GM12872 (cell line): ENCODE results near the gene CAPZA2.

Source experiments
- TF ChIP-seq, protein P1 (sequence below): IDR thresholded peaks from 3 replicates; pipeline ENCODE4 v1.5.1; 2011; ENCODE audit warnings: low read depth, mild to moderate bottlenecking, low read length, moderate library complexity; ENCODE audit not compliant: insufficient read depth

The CAPZA2 gene

DNA sequence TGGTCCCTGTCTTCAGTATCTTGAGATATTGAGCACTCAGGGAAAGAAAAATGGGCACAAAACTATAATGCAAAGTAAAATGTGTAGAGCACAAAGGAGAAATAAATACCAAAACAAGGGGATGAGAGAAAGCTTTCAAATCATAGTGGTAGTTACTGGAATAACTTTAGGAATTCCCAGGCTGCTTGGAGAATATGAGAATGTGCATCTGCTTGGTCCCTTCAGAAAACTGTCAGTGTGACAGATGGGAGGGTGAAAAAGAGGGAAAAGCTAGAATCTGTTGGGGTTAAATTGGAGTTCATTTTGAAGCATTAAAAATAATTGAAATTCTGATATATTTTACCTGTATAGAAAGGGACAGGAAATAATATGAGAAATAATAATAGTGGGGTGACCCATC is 106.2 kb downstream of the CAPZA2 start:
- TF ChIP-seq, protein P1, sequence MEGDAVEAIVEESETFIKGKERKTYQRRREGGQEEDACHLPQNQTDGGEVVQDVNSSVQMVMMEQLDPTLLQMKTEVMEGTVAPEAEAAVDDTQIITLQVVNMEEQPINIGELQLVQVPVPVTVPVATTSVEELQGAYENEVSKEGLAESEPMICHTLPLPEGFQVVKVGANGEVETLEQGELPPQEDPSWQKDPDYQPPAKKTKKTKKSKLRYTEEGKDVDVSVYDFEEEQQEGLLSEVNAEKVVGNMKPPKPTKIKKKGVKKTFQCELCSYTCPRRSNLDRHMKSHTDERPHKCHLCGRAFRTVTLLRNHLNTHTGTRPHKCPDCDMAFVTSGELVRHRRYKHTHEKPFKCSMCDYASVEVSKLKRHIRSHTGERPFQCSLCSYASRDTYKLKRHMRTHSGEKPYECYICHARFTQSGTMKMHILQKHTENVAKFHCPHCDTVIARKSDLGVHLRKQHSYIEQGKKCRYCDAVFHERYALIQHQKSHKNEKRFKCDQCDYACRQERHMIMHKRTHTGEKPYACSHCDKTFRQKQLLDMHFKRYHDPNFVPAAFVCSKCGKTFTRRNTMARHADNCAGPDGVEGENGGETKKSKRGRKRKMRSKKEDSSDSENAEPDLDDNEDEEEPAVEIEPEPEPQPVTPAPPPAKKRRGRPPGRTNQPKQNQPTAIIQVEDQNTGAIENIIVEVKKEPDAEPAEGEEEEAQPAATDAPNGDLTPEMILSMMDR = no peak

DNA sequence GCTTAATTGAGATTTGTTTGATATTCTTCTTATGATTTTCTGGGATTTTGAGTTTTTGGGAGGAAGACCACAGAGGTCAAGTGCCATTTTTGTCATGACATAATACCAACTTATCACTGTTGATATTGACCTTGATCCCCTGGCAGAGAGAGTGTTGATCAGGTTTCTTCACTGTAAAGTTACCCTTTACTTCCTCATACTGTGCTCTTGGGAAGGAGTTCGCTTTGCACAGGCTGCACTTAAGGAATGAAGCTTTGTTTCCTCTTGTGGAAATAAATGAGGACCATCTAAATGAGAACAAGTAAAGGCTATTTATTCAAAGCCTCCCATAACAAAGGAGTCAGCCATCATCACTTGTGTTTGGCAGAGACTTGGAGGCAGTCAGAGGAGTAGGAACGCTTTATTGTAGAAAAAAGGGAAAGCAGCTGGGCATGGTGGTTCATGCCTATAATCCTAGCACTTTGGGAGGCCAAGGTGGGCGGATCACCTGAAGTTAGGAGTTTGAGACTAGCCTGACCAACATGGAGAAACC is 107.0 kb downstream of the CAPZA2 start:
- TF ChIP-seq, protein P1 = no peak

DNA sequence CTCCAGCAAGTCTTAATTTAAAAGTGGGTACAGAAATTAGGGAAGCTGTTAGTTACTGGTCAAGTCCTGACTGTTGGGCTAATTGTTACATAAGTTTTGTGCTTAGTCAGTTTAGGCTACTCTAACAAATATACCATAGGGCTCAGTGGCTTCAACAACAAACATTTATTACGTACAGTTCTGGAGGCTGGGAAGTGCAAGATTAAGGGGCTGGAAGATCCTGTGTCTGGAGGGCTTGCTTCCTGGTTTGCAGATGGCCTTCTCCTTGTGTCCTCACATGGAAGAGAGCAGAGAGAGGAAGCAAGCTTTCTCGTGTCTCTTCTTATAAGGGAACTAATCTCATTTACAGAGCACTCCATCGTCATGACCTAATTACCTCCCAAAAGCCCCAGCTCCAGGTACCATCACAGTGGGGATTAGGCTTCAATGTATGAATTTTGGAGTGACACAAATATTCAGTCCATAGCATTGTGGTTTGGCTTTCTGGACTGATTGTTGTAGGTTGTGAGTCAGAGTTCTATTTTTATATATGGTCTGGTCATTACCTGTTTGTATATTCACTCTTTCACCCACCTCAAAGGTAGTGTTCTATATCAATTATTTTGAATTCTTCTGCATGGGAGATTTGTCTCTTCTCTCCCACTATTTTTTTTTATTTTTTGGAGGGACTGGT is 108.0 kb downstream of the CAPZA2 start:
- TF ChIP-seq, protein P1 = no peak
